ENCODE results near the gene C9orf50.

Gene C9orf50

GRCh38 chr9:129591916-129592315, 29.0 kb downstream of the C9orf50 start:
- DNase-seq (ENCODE audit: low spot score), result no peak

DNA sequence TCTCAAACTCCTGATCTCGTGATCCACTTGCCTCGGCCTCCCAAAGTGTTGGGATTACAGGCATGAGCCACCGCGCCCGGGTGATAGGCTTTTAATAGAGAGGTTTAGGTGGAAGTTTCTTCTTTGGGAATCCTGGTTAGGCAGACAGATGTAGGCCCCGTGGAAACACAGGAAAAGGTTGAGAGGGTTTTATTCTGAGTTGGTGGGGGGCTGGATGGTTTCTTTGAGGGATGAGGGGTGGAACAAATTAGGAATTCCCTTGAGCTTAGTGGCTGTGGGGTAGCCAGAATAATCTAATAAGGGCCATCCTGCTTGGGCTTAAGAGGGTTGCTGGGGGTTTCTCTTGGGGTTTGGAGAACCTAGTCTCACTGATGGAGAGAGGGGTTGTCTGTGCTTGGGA, 30.4 kb downstream of the C9orf50 start:
- no peak for DNase-seq (ENCODE audit: low spot score)

DNA sequence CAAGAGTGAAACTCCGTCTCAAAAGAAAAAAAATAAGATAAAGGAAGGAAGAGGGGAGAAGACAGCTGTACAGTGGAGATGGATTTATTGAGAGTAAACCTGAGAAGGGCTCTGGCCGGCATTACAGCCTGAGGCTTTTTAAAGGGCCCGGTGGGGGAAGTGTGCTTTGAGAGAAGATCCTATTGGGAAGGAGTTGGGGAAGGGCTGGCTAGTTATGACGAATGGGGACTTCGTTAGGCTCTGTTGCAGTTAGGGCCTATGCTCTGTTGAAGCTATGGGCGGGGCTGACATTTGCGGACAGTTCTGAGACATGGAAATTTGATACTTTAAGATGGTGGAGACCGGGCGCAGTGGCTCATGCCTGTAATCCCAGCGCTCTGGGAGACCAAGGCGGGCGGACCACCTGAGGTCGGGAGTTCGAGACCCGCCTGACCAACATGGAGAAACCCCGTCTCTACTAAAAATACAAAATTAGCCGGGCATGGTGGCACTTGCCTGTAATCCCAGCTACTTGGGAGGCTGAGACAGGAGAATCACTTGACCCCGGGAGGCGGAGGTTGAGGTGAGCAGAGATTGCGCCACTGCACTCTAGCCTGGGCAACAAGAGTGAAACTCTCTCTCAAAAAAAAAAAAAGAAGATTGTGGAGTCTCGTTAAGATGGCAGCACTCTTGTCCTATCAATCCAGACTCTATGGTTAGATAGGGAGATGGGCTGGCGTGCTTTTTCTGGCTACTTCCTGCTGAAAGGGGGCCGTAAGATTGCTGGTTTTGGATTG, 33.2 kb downstream of the C9orf50 start:
- no peak for DNase-seq (ENCODE audit: low spot score)

DNA sequence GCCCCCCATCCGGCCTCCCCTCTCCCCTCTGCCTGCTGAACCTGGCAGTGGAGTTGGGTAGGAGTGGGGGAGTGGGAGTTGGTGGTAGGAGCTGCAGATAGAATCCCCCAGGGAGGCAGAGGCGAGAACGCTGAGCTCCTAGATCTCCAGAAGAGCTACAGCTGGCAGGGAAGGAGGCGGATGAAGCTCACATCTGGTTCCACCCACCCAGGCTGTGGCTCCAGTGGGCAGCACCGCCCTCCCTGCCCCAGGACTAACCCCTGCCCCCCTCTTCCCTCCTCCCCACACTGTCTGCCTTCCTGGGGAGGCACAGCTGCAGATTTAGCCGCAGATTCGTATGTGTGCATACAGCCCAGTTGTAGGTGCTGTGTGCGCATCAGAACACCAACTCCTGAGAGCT, 34.2 kb downstream of the C9orf50 start:
- no peak for DNase-seq (ENCODE audit: low spot score)

DNA sequence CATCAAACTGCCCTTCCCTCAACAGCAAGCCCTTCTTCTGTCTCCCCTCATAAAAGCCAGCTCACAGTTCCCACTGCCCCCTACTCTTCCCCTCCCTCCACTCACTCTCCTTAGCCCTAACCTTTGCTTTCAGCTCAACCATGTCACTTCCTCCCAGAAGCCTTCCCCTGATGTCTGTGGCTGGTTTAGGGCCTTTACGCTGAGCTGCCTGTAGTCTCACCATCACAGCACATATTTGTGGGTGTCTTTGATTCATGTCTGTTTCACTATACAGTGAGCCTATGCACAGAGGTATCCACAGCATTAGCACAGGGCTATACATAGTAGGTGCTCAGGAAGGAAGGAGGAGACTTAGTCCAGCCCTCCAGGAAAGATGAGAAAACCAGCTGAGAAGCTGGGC, 34.7 kb downstream of the C9orf50 start:
- no peak for DNase-seq (ENCODE audit: low spot score)

- no peak for DNase-seq (ENCODE audit: low spot score)
Measured at GRCh38 chr9:129585352-129585751, 35.5 kb downstream of the C9orf50 start.

- DNase-seq (ENCODE audit: low spot score), result peak; percentile 91
Measured at GRCh38 chr9:129584136-129584535, 36.8 kb downstream of the C9orf50 start.

DNA sequence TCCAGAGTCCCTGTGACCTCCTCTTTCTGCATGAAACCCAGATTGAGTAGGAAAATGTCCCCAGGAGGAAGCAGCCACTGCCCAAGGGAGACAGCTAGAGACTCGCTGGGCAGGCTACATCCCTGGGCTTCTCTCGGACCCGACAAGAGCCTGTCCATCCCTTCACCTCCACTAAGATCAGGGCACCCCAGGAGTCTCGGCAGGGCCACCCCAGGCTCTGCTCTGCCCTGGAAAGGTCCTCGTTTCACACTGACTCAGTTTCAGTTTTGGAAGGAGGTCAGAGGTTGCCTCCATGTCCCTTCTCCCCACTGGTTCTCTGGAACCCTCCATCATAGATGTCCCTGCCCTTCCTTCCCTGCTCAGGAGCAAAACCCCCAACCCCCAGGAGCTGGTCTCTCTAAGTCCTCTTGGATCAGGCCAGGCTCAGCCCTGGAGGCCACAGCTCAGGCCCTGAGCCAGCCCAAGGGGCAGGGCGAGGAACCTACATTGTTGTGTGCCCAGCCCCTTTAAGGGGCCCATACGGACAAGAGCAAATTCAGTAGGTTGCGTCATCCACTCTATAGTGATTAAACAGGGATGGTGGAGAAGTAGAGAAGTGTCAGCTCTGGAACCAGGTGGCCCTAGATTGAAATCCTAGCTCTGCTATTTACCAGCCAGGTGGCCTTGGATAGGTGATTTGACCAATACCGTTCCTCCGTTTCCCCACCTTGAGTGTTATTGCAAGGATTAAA, 37.4 kb downstream of the C9orf50 start:
- DNase-seq (ENCODE audit: low spot score), result no peak

DNA sequence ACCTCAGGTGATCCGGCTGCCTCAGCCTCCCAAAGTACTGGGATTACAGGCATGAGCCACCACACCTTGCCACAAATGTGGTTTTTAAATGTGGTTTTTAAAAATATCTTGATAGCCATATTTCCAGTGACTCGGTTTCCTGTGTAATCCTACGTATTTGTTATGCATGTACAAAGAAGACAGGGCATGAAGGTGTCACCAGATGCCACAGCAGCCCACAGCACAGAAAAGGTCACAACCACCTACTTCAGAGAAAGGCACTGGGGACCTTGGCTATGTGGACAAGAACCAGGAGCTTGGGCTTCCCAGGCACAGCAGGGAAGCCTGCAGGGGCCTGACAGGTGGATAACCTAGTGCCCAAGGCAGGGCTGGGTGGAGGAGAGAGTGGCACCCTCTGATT, 38.0 kb downstream of the C9orf50 start:
- no peak for DNase-seq (ENCODE audit: low spot score)

- no peak for DNase-seq (ENCODE audit: low spot score)
Measured at GRCh38 chr9:129581505-129582189, 39.3 kb downstream of the C9orf50 start.

- no peak for DNase-seq (ENCODE audit: low spot score)
Measured at GRCh38 chr9:129580211-129580915, 40.5 kb downstream of the C9orf50 start.

DNA sequence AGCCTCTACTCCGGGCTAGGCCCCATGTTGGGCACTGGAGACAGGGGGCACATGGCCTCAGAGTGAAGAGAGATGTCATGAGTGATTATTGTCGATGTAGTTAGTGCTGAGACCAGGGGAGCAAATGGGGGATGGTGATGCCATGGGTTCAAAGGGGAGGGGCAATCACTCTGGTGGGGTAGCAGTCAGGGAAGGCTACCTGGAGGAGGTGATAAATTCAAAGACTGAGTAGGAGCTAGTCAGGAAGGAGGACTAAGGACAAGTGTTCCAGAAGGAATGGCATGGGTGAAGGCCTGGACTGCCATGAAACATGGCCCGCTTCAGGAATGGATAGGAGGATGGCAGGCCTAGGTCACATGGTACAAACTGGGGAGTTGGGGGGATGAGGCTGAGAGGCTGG, 41.6 kb downstream of the C9orf50 start:
- no peak for DNase-seq (ENCODE audit: low spot score)

GRCh38 chr9:129576546-129577543, 44.1 kb downstream of the C9orf50 start:
- no peak for DNase-seq (ENCODE audit: low spot score)

GRCh38 chr9:129575818-129576217, 45.1 kb downstream of the C9orf50 start:
- DNase-seq (ENCODE audit: low spot score), result no peak

DNA sequence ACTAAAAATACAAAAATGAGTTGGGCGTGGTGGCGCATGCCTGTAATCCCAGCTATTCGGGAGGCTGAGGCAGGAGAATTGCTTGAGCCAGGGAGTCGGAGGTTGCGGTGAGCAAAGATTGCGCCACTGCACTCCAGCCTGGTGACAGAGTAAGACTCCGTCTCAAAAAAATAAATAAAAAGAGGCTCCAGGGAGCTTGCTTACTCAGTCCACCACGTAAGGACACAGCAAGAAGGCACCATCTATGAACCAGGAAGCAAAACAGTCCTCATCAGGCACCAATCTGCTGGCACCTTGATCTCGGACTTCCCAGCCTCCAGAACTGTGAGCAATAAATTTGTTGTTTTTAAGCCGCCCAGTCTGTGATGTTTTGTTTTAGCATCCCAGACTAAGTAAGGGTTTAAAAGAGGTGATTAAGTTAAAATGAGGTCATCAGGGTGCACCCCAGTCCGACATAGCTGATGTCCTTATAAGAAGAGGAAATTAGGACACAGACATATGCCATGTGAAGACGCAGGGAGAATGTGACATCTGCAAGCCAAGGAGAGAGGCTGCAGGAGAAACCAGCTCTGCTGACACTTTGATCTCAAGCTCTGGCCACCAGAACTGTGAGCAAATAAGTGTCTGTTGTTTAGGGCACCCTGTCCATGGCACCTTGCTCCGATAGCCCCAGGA, 45.9 kb downstream of the C9orf50 start:
- DNase-seq (ENCODE audit: low spot score), result no peak

DNA sequence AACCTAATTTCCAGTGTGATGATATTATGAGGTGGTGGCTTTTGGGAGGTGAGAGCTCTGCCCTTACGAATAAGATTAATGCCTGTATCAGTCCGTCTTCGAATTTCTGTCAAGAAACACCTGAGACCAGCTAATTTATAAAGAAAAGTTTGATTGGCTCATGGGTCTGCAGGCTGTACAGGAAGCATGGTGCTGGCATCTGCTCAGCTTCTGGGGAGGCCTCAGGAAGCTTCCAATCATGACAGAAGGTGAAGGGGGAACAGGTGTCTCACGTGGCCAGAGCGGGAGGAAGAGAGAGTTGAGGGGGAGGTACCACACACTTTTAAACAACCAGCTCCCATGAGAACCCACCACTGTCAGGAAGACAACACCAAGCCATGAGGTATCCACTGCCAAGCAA, 46.9 kb downstream of the C9orf50 start:
- no peak for DNase-seq (ENCODE audit: low spot score)

GRCh38 chr9:129572517-129572916, 48.4 kb downstream of the C9orf50 start:
- no peak for DNase-seq (ENCODE audit: low spot score)

- no peak for DNase-seq (ENCODE audit: low spot score)
Measured at GRCh38 chr9:129572052-129572425, 48.9 kb downstream of the C9orf50 start.

- DNase-seq (ENCODE audit: low spot score), result no peak
Measured at GRCh38 chr9:129571298-129572051, 49.4 kb downstream of the C9orf50 start.
